ENCODE measurements around the gene WWOX. TPM values are rescaled to one million over a fixed set of nuclear protein-coding genes. Genes with fewer than 3 reads are reported as not detected.
A peak's percentile ranks its signal among the peaks of the same experiment; 100 is the strongest.

Gene WWOX
- total and polyA plus RNA-seq, 2 of the 13 experiments (the other 11 are each of a cell fraction or from before 2014, with no cell fraction given), result 9.1 to 37.4 TPM

DNA sequence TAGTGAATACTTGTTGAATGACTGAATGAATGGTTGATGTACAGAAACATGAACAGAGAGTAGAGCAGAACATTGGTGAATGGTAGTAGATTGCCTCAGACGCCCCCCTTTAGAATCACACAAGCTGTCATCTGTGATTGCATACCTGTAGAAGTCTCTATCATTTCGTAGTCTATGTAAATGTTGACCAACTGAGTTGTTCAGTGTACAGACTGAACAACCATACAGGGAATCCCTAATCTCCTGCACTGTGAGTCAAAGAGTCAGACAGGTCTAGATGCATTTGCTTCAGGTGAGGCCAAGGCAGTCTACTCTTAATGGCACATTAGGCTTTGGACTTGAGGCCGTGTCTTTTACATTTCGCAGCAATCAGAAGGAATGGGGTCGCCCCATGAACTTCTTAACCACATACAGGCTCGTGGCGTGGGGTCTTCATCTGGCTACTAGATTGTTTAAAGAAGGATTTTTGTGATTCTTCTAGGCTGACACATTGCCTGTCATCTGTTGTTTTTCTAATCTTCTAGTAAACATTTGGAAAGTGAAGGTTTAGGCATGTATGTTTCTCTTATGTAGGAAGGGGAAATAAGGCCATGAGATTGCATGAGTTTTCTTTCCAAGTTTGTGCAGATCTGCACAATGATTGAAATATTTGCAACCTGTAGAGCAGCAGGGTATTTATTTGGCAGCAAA, 157.4 kb downstream of the WWOX start (continued):
- peak; percentile 28; the same call in 1 of the 2 replicates for TF ChIP-seq FOSL2 (CRISPR knock-in tag; IDR thresholded peaks at IDR 0.05)
- TF ChIP-seq, protein P1, sequence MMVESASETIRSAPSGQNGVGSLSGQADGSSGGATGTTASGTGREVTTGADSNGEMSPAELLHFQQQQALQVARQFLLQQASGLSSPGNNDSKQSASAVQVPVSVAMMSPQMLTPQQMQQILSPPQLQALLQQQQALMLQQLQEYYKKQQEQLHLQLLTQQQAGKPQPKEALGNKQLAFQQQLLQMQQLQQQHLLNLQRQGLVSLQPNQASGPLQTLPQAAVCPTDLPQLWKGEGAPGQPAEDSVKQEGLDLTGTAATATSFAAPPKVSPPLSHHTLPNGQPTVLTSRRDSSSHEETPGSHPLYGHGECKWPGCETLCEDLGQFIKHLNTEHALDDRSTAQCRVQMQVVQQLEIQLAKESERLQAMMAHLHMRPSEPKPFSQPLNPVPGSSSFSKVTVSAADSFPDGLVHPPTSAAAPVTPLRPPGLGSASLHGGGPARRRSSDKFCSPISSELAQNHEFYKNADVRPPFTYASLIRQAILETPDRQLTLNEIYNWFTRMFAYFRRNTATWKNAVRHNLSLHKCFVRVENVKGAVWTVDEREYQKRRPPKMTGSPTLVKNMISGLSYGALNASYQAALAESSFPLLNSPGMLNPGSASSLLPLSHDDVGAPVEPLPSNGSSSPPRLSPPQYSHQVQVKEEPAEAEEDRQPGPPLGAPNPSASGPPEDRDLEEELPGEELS (CRISPR knock-in tag; IDR thresholded peaks at IDR 0.05), result 0 out of 2 replicates have a peak, but pooled peaks have one; percentile 18
- TF ChIP-seq TSC22D2 (CRISPR knock-in tag; IDR thresholded peaks at IDR 0.05; ENCODE audit: borderline replicate concordance), result no peak
- TF ChIP-seq, protein P2, sequence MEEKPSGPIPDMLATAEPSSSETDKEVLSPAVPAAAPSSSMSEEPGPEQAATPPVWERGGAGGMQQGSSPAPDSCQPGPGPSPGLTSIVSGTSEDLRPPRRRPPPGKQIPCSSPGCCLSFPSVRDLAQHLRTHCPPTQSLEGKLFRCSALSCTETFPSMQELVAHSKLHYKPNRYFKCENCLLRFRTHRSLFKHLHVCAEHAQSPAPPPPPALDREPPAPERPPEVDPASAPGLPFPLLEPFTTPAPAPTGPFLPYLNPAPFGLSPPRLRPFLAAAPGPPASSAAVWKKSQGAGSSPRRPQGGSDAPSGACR (CRISPR knock-in tag; IDR thresholded peaks at IDR 0.05), result no peak
- TF ChIP-seq, protein P3, sequence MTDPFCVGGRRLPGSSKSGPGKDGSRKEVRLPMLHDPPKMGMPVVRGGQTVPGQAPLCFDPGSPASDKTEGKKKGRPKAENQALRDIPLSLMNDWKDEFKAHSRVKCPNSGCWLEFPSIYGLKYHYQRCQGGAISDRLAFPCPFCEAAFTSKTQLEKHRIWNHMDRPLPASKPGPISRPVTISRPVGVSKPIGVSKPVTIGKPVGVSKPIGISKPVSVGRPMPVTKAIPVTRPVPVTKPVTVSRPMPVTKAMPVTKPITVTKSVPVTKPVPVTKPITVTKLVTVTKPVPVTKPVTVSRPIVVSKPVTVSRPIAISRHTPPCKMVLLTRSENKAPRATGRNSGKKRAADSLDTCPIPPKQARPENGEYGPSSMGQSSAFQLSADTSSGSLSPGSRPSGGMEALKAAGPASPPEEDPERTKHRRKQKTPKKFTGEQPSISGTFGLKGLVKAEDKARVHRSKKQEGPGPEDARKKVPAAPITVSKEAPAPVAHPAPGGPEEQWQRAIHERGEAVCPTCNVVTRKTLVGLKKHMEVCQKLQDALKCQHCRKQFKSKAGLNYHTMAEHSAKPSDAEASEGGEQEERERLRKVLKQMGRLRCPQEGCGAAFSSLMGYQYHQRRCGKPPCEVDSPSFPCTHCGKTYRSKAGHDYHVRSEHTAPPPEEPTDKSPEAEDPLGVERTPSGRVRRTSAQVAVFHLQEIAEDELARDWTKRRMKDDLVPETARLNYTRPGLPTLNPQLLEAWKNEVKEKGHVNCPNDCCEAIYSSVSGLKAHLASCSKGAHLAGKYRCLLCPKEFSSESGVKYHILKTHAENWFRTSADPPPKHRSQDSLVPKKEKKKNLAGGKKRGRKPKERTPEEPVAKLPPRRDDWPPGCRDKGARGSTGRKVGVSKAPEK (CRISPR knock-in tag; IDR thresholded peaks at IDR 0.05; ENCODE audit: borderline replicate concordance), result no peak
- TF ChIP-seq ZNF329 (CRISPR knock-in tag; IDR thresholded peaks at IDR 0.05; ENCODE audit: low read depth), result no peak
- TF ChIP-seq STAT5B (CRISPR knock-in tag; IDR thresholded peaks at IDR 0.05), result no peak
- TF ChIP-seq MLLT10 (CRISPR knock-in tag; IDR thresholded peaks at IDR 0.05), result no peak
- peak; percentile 17; the same call in 1 of the 2 replicates for TF ChIP-seq GATAD2A (CRISPR knock-in tag; IDR thresholded peaks at IDR 0.05)
